ENCODE measurements around the gene IQUB.
A peak's percentile ranks its signal among the peaks of the same experiment; 100 is the strongest.
"Not testable (repeated sequence)": the region's sequence is repeated elsewhere in the genome, so short reads cannot be mapped to it uniquely, and the experiment has no call there.

The IQUB gene

DNA sequence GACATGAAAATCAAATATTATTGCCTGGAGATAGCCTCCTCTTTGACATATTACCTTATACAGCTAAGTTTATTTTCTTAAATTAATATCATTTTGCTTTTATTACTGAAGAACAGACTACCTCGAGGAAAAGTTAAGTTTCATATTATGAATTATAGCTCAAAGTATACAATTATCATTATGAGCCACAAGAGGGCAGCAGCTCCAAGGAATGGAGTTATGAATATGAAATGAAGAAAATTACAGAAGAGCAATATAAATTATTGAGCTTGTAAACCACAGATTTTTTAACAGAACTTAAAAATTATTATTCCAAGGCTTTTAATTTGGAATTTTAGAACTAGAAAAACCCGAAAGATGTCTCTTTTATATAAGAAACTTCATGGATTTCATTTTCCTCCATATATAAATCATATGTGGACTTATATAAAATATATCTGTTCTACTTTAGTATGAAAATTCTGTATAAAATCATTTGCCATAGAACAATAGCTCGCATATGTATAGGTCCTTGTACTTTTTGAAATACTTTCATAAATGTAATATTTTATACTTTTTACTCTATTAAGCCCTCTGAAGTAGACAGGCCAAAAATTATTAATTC lies 40.1 kb downstream of the IQUB start:
- ChIA-PET CTCF (interaction anchor here (0.6 to 1.8 kb wide), 14 partner anchors 8 to 496 kb away, joined by 3 to 8 read pairs (median 4); partner anchors contain the start of gene IQUB), POLR2A (ENCODE audit: low non-redundant PET) (no interaction called here)
- DNase-seq (ENCODE audit: low spot score) = peak; percentile 21
- TF ChIP-seq, protein P1, sequence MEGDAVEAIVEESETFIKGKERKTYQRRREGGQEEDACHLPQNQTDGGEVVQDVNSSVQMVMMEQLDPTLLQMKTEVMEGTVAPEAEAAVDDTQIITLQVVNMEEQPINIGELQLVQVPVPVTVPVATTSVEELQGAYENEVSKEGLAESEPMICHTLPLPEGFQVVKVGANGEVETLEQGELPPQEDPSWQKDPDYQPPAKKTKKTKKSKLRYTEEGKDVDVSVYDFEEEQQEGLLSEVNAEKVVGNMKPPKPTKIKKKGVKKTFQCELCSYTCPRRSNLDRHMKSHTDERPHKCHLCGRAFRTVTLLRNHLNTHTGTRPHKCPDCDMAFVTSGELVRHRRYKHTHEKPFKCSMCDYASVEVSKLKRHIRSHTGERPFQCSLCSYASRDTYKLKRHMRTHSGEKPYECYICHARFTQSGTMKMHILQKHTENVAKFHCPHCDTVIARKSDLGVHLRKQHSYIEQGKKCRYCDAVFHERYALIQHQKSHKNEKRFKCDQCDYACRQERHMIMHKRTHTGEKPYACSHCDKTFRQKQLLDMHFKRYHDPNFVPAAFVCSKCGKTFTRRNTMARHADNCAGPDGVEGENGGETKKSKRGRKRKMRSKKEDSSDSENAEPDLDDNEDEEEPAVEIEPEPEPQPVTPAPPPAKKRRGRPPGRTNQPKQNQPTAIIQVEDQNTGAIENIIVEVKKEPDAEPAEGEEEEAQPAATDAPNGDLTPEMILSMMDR (conservative IDR thresholded peaks at IDR 0.05; ENCODE audit: low read depth) = peak; percentile 91
- no peak overlapping the region for H3K27ac ChIP-seq

DNA sequence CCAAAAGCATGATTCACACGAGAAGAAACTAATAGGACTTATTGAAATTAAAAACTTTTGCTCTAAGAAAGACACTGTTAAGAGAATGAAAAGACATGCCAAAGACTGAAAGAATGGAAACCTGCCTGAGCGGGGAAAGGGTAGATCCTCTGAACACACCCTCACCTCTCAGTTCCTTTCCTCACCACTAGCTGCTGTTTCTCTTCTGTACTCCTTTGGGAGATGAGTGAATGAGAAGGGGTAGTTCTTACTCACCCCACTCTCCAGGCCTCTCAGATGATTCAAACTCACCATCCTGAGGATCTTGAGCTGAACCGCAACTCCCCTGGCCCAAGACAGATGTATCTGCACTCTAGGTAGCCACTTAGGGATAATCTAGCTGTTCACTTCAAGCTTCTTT lies 41.9 kb downstream of the IQUB start:
- DNase-seq (ENCODE audit: low spot score) = no peak
- ChIA-PET POLR2A (ENCODE audit: low non-redundant PET) (no interaction called here), CTCF (interaction anchor here (0.7 kb wide), 2 partner anchors 65 to 195 kb away, joined by 3 to 4 read pairs; partner anchors contain the start of gene NDUFA5)
- TF ChIP-seq, protein P1 (conservative IDR thresholded peaks at IDR 0.05; ENCODE audit: low read depth) = no peak
- H3K27ac ChIP-seq = no peak overlapping the region

- POLR2A ChIA-PET (ENCODE audit: low non-redundant PET) = no interaction called here
- TF ChIP-seq, protein P1 (conservative IDR thresholded peaks at IDR 0.05; ENCODE audit: low read depth) = no peak
These were observed 48.7 kb downstream of the IQUB start for GRCh38 chr7:123485721-123486120.

DNA sequence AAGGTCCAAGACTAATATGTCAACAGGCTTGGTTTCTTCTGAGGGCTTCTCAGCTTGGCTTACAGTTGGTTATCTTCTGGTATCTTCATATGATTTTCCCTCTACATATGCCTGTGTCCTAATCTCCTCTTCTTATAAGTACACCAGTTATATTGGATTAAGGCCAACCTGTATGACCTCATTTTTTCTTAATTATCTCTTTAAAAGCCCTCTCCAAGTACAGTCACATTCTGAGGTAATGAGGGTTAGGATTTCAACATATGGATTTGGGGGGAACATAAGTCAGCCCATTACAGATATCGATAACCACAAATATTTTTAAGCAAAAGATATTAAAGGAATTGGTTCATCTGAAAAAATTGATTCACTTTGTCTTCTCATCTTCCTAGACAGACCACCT lies 49.2 kb downstream of the IQUB start:
- TF ChIP-seq, protein P1 (conservative IDR thresholded peaks at IDR 0.05; ENCODE audit: low read depth) = no peak
- POLR2A ChIA-PET (ENCODE audit: low non-redundant PET) = no interaction called here
- CTCF ChIA-PET = interaction anchor here (1.4 kb wide), 1 partner anchor 9 kb away, joined by 8 read pairs; no protein-coding TSS in a partner anchor
- H3K27ac ChIP-seq = no peak overlapping the region
- DNase-seq (ENCODE audit: low spot score) = no peak

More at GRCh38 chr7:123485721-123486120, 48.7 kb downstream of the IQUB start:
- CTCF ChIA-PET = interaction anchor here (0.5 to 1.4 kb wide), 2 partner anchors 9 to 245 kb away, joined by 3 to 8 read pairs; no protein-coding TSS in a partner anchor
- H3K27ac ChIP-seq = no peak overlapping the region
- no peak for DNase-seq (ENCODE audit: low spot score)

GRCh38 chr7:123484199-123484598 lies 50.2 kb downstream of the IQUB start:
- ChIA-PET POLR2A (ENCODE audit: low non-redundant PET) (no interaction called here), CTCF (interaction anchor here (1.4 kb wide), 1 partner anchor 10 kb away, joined by 8 read pairs; no protein-coding TSS in a partner anchor)
- no peak overlapping the region for H3K27ac ChIP-seq
- no peak for DNase-seq (ENCODE audit: low spot score)
- TF ChIP-seq, protein P1 (conservative IDR thresholded peaks at IDR 0.05; ENCODE audit: low read depth) = no peak

GRCh38 chr7:123480107-123480506 lies 54.3 kb downstream of the IQUB start:
- no peak for DNase-seq (ENCODE audit: low spot score)
- ChIA-PET CTCF (no interaction called here), POLR2A (ENCODE audit: low non-redundant PET) (no interaction called here)
- no peak overlapping the region for H3K27ac ChIP-seq
- TF ChIP-seq, protein P1 (conservative IDR thresholded peaks at IDR 0.05; ENCODE audit: low read depth) = no peak

DNA sequence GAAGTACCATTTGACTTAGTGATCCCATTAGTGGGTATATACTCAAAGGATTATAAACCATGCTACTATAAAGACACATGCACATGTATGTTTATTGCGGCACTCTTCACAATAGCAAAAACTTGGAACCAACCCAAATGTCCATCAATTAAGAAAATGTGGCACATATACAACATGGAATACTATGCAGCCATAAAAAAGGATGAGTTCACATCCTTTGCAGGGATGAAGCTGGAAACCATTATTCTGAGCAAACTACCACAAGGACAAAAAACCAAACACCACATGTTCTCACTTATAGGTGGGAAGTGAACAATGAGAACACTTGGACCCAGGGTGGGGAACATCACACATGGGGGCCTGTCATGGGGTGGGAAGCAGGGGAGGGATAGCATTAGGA lies 56.3 kb downstream of the IQUB start:
- POLR2A ChIA-PET (ENCODE audit: low non-redundant PET); DNase-seq (ENCODE audit: low spot score); CTCF ChIA-PET; H3K27ac ChIP-seq: not testable (repeated sequence)

Data from RWPE1 (cell line).